ENCODE data around the gene FBXO31. TPM values are rescaled to one million over a fixed set of nuclear protein-coding genes. Genes with fewer than 3 reads are reported as not detected.

Gene FBXO31
- total and polyA plus RNA-seq, 12 donors, result 15.1 to 94.3 (median 72.4) TPM

DNA sequence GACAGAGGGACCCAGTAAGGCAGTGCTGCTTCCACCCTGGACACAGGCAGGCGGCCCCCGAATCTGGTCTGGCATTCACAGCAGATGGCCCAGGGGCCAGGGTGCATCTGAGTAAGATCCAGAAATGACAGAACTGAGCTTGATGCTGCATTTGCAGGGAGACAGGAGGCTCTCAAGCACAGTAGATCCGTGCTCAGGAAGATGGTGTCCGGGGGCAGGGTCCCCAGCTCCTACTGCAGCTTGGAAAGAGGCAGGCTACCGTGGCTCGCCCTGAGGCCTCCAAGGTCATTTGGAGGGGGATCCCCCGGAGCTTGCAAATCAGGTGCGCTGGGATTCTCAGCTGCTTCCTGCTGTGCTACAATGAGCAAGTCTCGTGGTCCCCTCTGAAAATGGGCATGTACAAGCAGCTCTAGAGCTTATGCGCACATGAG lies 68.6 kb downstream of the FBXO31 start:
- H3K36me3 ChIP-seq, result no peaks in the 10 kb centered on the region
- WGBS, 2 donors, result 93% methylated on average over 10 of the region's 10 CpGs
- H3K9me3 ChIP-seq, result no peaks in the 10 kb centered on the region
- intact Hi-C loops (cut with DNase I), result loop anchor here in 6 of 10 donors (5.0 to 10.0 kb wide), 4 partner anchors 67 to 322 kb away; partner anchors contain the start of genes FBXO31 (in 3 of the 6) and MAP1LC3B (in 3 of the 6)
- TF ChIP-seq, protein P1, sequence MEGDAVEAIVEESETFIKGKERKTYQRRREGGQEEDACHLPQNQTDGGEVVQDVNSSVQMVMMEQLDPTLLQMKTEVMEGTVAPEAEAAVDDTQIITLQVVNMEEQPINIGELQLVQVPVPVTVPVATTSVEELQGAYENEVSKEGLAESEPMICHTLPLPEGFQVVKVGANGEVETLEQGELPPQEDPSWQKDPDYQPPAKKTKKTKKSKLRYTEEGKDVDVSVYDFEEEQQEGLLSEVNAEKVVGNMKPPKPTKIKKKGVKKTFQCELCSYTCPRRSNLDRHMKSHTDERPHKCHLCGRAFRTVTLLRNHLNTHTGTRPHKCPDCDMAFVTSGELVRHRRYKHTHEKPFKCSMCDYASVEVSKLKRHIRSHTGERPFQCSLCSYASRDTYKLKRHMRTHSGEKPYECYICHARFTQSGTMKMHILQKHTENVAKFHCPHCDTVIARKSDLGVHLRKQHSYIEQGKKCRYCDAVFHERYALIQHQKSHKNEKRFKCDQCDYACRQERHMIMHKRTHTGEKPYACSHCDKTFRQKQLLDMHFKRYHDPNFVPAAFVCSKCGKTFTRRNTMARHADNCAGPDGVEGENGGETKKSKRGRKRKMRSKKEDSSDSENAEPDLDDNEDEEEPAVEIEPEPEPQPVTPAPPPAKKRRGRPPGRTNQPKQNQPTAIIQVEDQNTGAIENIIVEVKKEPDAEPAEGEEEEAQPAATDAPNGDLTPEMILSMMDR (IDR thresholded peaks at IDR 0.05), result no peak
- peaks cover 0 to 12% (median 9%) of the 10 kb centered on the region in 9 donors for H3K4me1 ChIP-seq
- H3K27me3 ChIP-seq, result no peaks in the 10 kb centered on the region
- DNase-seq, result no peak
- no peak overlapping the region for H3K4me3 ChIP-seq
- H3K27ac ChIP-seq, result no peak overlapping the region
- no peak for ATAC-seq

DNA sequence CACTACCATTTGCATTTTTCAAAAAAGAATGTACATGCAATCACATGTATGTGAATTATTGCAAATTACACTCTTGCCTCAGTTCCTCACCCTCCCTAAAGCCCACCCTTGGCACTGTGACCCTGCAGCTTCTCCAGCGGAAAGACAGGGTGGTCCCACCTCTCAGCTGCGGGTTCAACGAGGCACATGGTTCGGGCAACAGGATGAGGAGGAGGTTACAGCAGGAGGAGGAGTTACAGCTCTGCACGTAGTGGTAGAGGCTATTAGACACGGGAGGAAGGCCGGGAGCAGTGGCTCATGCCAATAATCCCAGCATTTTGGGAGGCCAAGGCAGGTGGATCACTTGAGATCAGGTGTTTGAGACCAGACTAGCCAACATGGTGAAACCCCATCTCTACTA lies 71.6 kb downstream of the FBXO31 start:
- TF ChIP-seq, protein P1 (IDR thresholded peaks at IDR 0.05), result no peak
- DNase-seq, result no peak
- intact Hi-C loops (cut with DNase I), result loop anchor here in 4 of 10 donors (10.0 kb wide), 1 partner anchor 323 kb away; no protein-coding TSS in a partner anchor
- Histone ChIP-seq H3K27me3 (no peaks in the 10 kb centered on the region), H3K36me3 (no peaks in the 10 kb centered on the region), H3K9me3 (peaks cover 0 to 13% (median 7%) of the 10 kb centered on the region in 11 donors), H3K4me1 (peaks cover 0 to 4% (median 0%) of the 10 kb centered on the region in 9 donors), H3K4me3 (no peak overlapping the region), H3K27ac (no peak overlapping the region)
- WGBS, 2 donors, result 82 to 84% methylated on average over 7 of the region's 7 CpGs
- no peak for ATAC-seq

DNA sequence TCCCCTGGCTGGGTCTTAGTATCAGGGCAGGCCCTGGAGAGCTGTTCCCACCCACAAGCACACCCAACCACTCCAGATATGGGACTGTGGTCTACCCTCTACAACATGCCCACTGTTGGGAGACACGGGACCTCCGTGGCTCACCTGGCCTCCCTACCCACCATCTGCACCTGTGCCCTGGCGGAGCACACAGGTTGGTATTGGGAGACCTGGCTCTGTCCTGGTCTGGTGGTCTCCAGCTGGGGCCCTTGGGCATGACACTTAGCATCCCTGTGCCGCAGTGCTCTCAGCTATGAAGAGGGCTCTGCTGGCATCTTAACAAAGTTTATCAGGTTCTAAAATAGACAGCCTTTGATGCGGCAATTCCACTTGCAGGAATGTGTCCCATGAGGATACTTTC lies 72.2 kb downstream of the FBXO31 start:
- H3K27ac ChIP-seq, result no peak overlapping the region
- H3K36me3 ChIP-seq, result no peaks in the 10 kb centered on the region
- H3K4me1 ChIP-seq, result no peaks in the 10 kb centered on the region
- intact Hi-C loops (cut with DNase I), result loop anchor here in 4 of 10 donors (10.0 kb wide), 1 partner anchor 323 kb away; no protein-coding TSS in a partner anchor
- ATAC-seq (peak in 1 of 8 donors; percentile 24), DNase-seq (no peak)
- H3K9me3 ChIP-seq, result peaks cover 0 to 13% (median 7%) of the 10 kb centered on the region in 11 donors
- no peaks in the 10 kb centered on the region for H3K27me3 ChIP-seq
- 81 to 87% methylated on average over 5 of the region's 5 CpGs for WGBS, 2 donors
- TF ChIP-seq, protein P1 (IDR thresholded peaks at IDR 0.05), result no peak
- no peak overlapping the region for H3K4me3 ChIP-seq

DNA sequence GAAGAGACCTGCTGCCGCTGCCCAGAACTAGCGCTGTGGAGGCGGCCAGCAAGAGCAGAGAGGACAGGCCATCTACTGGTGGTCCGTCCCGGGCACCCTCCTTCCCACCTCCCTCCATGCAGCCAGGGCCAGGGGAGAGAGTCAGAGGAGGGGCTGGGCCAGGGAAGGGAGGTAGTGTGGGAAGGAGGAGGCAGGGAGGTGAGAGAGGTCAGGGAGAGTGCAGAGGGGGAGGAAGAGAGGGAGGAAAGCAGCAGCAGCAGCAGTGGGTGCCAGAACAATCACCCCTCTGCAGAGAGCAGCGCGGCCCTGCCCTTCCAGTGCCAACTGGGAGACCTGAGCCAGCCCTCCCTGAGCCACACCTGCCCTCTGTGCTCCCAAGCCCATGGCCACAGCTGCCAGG lies 73.0 kb downstream of the FBXO31 start:
- H3K27me3 ChIP-seq, result no peaks in the 10 kb centered on the region
- H3K36me3 ChIP-seq, result no peaks in the 10 kb centered on the region
- H3K27ac ChIP-seq, result no peak overlapping the region
- intact Hi-C loops (cut with DNase I), result loop anchor here in 4 of 10 donors (10.0 kb wide), 1 partner anchor 324 kb away; no protein-coding TSS in a partner anchor
- ATAC-seq (peak in 1 of 8 donors; percentile 25), DNase-seq (no peak)
- H3K4me1 ChIP-seq, result no peaks in the 10 kb centered on the region
- 79 to 82% methylated on average over 7 of the region's 7 CpGs for WGBS, 2 donors
- TF ChIP-seq, protein P1 (IDR thresholded peaks at IDR 0.05), result no peak
- H3K4me3 ChIP-seq, result no peak overlapping the region
- peaks cover 0 to 13% (median 7%) of the 10 kb centered on the region in 11 donors for H3K9me3 ChIP-seq

All from heart right ventricle (tissue), 16 donors.